HG03460 (cell line): ENCODE data around the gene LYAR.
"Not testable (repeated sequence)": the region's sequence is repeated elsewhere in the genome, so short reads cannot be mapped to it uniquely, and the experiment has no call there.

Experiments used
- ATAC-seq: cut with Tn5 transposase; IDR thresholded peaks from one replicate; pipeline ENCODE4 v1.9.1; 2021; ENCODE audit not compliant: unreplicated experiment

LYAR gene

GRCh38 chr4:4267981-4268380 is 22.0 kb downstream of the LYAR start:
- ATAC-seq: no peak

GRCh38 chr4:4260185-4260751 is 29.7 kb downstream of the LYAR start:
- no peak for ATAC-seq

GRCh38 chr4:4259484-4260100 is 30.4 kb downstream of the LYAR start:
- ATAC-seq: no peak

- not testable (repeated sequence) for ATAC-seq
Observed at GRCh38 chr4:4257705-4258104, 32.2 kb downstream of the LYAR start.

GRCh38 chr4:4256799-4257198 is 33.2 kb downstream of the LYAR start:
- ATAC-seq: no peak

- ATAC-seq: no peak
Observed at GRCh38 chr4:4254666-4255065, 35.3 kb downstream of the LYAR start.

GRCh38 chr4:4254199-4254598 is 35.8 kb downstream of the LYAR start:
- ATAC-seq: no peak

GRCh38 chr4:4249866-4250265 is 40.1 kb downstream of the LYAR start:
- ATAC-seq: no peak

- ATAC-seq: not testable (repeated sequence)
Observed at GRCh38 chr4:4249342-4249741, 40.6 kb downstream of the LYAR start.

GRCh38 chr4:4248885-4249203 is 41.1 kb downstream of the LYAR start:
- no peak for ATAC-seq

GRCh38 chr4:4248029-4248884 is 41.7 kb downstream of the LYAR start, which contains the start of gene TMEM128:
TSS of gene TMEM128 (minus strand) at chr4:4248223. CDS start at chr4:4248202, 21 bp downstream.
- peak; percentile 95 for ATAC-seq

GRCh38 chr4:4247696-4248028 is 42.3 kb downstream of the LYAR start:
- ATAC-seq: peak; percentile 7

GRCh38 chr4:4245172-4245571 is 44.8 kb downstream of the LYAR start:
- ATAC-seq: no peak

- not testable (repeated sequence) for ATAC-seq
Observed at GRCh38 chr4:4239551-4239950, 50.4 kb downstream of the LYAR start.

- no peak for ATAC-seq
Observed at GRCh38 chr4:4233610-4234009, 56.3 kb downstream of the LYAR start.

- no peak for ATAC-seq
Observed at GRCh38 chr4:4228356-4228668, 61.6 kb downstream of the LYAR start.

- no peak for ATAC-seq
Observed at GRCh38 chr4:4227510-4228355, 62.2 kb downstream of the LYAR start.

GRCh38 chr4:4226606-4227438 is 63.1 kb downstream of the LYAR start, which contains the start of gene OTOP1:
TSS of gene OTOP1 (minus strand) at chr4:4226929. CDS start at chr4:4226864, 65 bp downstream.
- ATAC-seq: no peak

GRCh38 chr4:4225915-4226605 is 63.9 kb downstream of the LYAR start:
- ATAC-seq: no peak
